Suprapubic skin (tissue), 4 donors: ENCODE data around the gene ZFP2. TPM values are rescaled to one million over a fixed set of nuclear protein-coding genes. Genes with fewer than 3 reads are reported as not detected.
A peak's percentile ranks its signal among the peaks of the same experiment; 100 is the strongest.
"Not testable (repeated sequence)": the region's sequence is repeated elsewhere in the genome, so short reads cannot be mapped to it uniquely, and the experiment has no call there.

ENCODE experiments used
- DNase-seq, 2 donors: peaks; one replicate each; pipeline ENCODE4 v3.0.0-alpha.2; 2019; ENCODE audit warnings: low spot score in 2 of 2
- H3K27ac ChIP-seq: fragments of 200-600 bp; sonication (generic); one replicate; pipeline ENCODE4 v1.5.1; 2019
- H3K27me3 ChIP-seq: fragments of 200-600 bp; sonication (generic); one replicate; pipeline ENCODE4 v1.5.1; 2019
- H3K36me3 ChIP-seq: fragments of 200-600 bp; sonication (generic); one replicate; pipeline ENCODE4 v1.5.1; 2019
- H3K4me1 ChIP-seq: fragments of 200-600 bp; sonication (generic); one replicate; pipeline ENCODE4 v1.5.1; 2019
- H3K4me3 ChIP-seq: fragments of 200-600 bp; sonication (generic); one replicate; pipeline ENCODE4 v1.5.1; 2019; ENCODE audit warnings: mild to moderate bottlenecking
- H3K9me3 ChIP-seq: fragments of 200-600 bp; sonication (generic); one replicate; pipeline ENCODE4 v1.5.1; 2019
- CTCF ChIP-seq, 2 donors: fragments of 200-600 bp in 1 of 2; fragments of 450-650 bp in 1 of 2; sonication (generic) in 1 of 2; IDR thresholded peaks; one replicate each; pipeline ENCODE4 v1.5.1; 2016 to 2019; ENCODE audit warnings: antibody characterized with exemption in 2 of 2, mild to moderate bottlenecking in 1 of 2, moderate library complexity in 1 of 2
- EP300 ChIP-seq: sonication (generic); formaldehyde crosslinking; IDR thresholded peaks from one replicate; pipeline ENCODE4 v1.6.1; 2017; ENCODE audit warnings: antibody characterized with exemption
- POLR2A ChIP-seq, 2 donors: fragments of 450-650 bp; IDR thresholded peaks; one replicate each; pipeline ENCODE4 v1.6.1; 2017; ENCODE audit warnings: antibody characterized with exemption in 2 of 2, mild to moderate bottlenecking in 2 of 2, moderate library complexity in 2 of 2
- POLR2AphosphoS5 ChIP-seq, 3 donors: sonication (generic); formaldehyde crosslinking; IDR thresholded peaks; one replicate each; pipeline ENCODE4 v1.6.1; 2017; ENCODE audit warnings: antibody characterized with exemption in 3 of 3
- WGBS: methylation state at CpG from one replicate; pipeline ENCODE4 v1.1.5; 2018; 5-methylcytosine and 5-hydroxymethylcytosine counted together
- total RNA-seq, 4 donors: library from RNA; depleted of rRNA; stranded (reverse); fragments of >200 nt; gene quantifications; one replicate each; pipeline ENCODE4 v1.1.0, GENCODE V29; 2016

ZFP2 gene
- total RNA-seq, 4 donors from 2014 or later: 0.94 to 4.8 (median 2.0) TPM

- Histone ChIP-seq H3K27ac (peak within 1 kb of the TSS; percentile 90), H3K4me3 (peak within 1 kb of the TSS; percentile 82), H3K4me1 (peaks cover 21% of the 10 kb centered on the region), H3K36me3 (peaks cover 3% of the 10 kb centered on the region), H3K9me3 (no peaks in the 10 kb centered on the region), H3K27me3 (no peaks in the 10 kb centered on the region)
- peak; percentile 93 to 94 for DNase-seq
- under 1% methylated on average over 43 of the region's 86 CpGs for WGBS
- TF ChIP-seq POLR2A (IDR thresholded peaks at IDR 0.05) (no peak), POLR2AphosphoS5 (IDR thresholded peaks at IDR 0.05) (peak in 2 of 3 donors; percentile 10 to 80)
These were observed 35.8 kb upstream of the ZFP2 start, which contains the start of gene ZNF354B for GRCh38 chr5:178859625-178860521. TSS of gene ZNF354B (plus strand) at chr5:178859953. CDS start at chr5:178861048, 1,095 bp downstream.

- H3K27ac ChIP-seq: peak overlapping the region; percentile 90
- H3K36me3 ChIP-seq: peaks cover 10% of the 10 kb centered on the region
- H3K27me3 ChIP-seq, H3K9me3 ChIP-seq, DNase-seq: not testable (repeated sequence)
- H3K4me3 ChIP-seq: peak overlapping the region; percentile 82
- peaks cover 21% of the 10 kb centered on the region for H3K4me1 ChIP-seq
- WGBS: no CpG with 5 or more reads among the region's 31 CpGs
These were observed 35.1 kb upstream of the ZFP2 start for GRCh38 chr5:178860615-178861014.

GRCh38 chr5:178861627-178862026, 34.1 kb upstream of the ZFP2 start:
- peaks cover 19% of the 10 kb centered on the region for H3K36me3 ChIP-seq
- H3K4me3 ChIP-seq: no peak overlapping the region
- peaks cover 21% of the 10 kb centered on the region for H3K4me1 ChIP-seq
- no peak overlapping the region for H3K27ac ChIP-seq
- 96% methylated on average over 8 of the region's 8 CpGs for WGBS
- no peaks in the 10 kb centered on the region for H3K27me3 ChIP-seq
- H3K9me3 ChIP-seq: no peaks in the 10 kb centered on the region
- no peak for TF ChIP-seq POLR2A (IDR thresholded peaks at IDR 0.05)
- TF ChIP-seq EP300: no peak
- no peak for TF ChIP-seq CTCF (IDR thresholded peaks at IDR 0.05)
- no peak for TF ChIP-seq POLR2AphosphoS5 (IDR thresholded peaks at IDR 0.05)
- no peak for DNase-seq

GRCh38 chr5:178866946-178867345, 28.8 kb upstream of the ZFP2 start:
- 96% methylated on average over 4 of the region's 4 CpGs for WGBS
- H3K36me3 ChIP-seq: peaks cover 70% of the 10 kb centered on the region
- TF ChIP-seq CTCF (IDR thresholded peaks at IDR 0.05): no peak
- TF ChIP-seq POLR2A (IDR thresholded peaks at IDR 0.05): no peak
- TF ChIP-seq EP300: no peak
- no peak for TF ChIP-seq POLR2AphosphoS5 (IDR thresholded peaks at IDR 0.05)
- no peak for DNase-seq
- peaks cover 4% of the 10 kb centered on the region for H3K4me1 ChIP-seq
- H3K4me3 ChIP-seq: no peak overlapping the region
- H3K27me3 ChIP-seq: no peaks in the 10 kb centered on the region
- H3K27ac ChIP-seq: no peak overlapping the region
- no peaks in the 10 kb centered on the region for H3K9me3 ChIP-seq

- WGBS: 92% methylated on average over 8 of the region's 8 CpGs
- DNase-seq: peak in 1 of 2 donors; percentile 31
- TF ChIP-seq CTCF (IDR thresholded peaks at IDR 0.05) (no peak), POLR2AphosphoS5 (IDR thresholded peaks at IDR 0.05) (no peak), POLR2A (IDR thresholded peaks at IDR 0.05) (no peak), EP300 (no peak)
- peaks cover 93% of the 10 kb centered on the region for H3K36me3 ChIP-seq
- no peaks in the 10 kb centered on the region for H3K27me3 ChIP-seq
- H3K4me3 ChIP-seq: no peak overlapping the region
- peaks cover 10% of the 10 kb centered on the region for H3K9me3 ChIP-seq
- H3K27ac ChIP-seq: no peak overlapping the region
- H3K4me1 ChIP-seq: no peaks in the 10 kb centered on the region
These were observed 26.1 kb upstream of the ZFP2 start for GRCh38 chr5:178869577-178869976.

- 99% methylated on average over 8 of the region's 8 CpGs for WGBS
- DNase-seq: peak in 1 of 2 donors; percentile 53
- Histone ChIP-seq H3K27ac (no peak overlapping the region), H3K27me3 (no peaks in the 10 kb centered on the region), H3K9me3 (peaks cover 10% of the 10 kb centered on the region), H3K4me1 (no peaks in the 10 kb centered on the region), H3K4me3 (no peak overlapping the region), H3K36me3 (peaks cover 97% of the 10 kb centered on the region)
- TF ChIP-seq POLR2AphosphoS5 (IDR thresholded peaks at IDR 0.05) (no peak), POLR2A (IDR thresholded peaks at IDR 0.05) (no peak), CTCF (IDR thresholded peaks at IDR 0.05) (no peak), EP300 (no peak)
These were observed 25.3 kb upstream of the ZFP2 start for GRCh38 chr5:178870411-178870810.
